ENCODE results near the gene UBAC2.

- no peak for TF ChIP-seq POLR2A (IDR thresholded peaks at IDR 0.05)
- no peak for TF ChIP-seq CTCF (IDR thresholded peaks at IDR 0.05)
These were observed 222.0 kb downstream of the UBAC2 start for GRCh38 chr13:99422586-99423220.
